AG10803 (cell line): ENCODE results near the gene HS1BP3.

Experiments
- DNase-seq: peaks from one replicate; pipeline ENCODE4 v3.0.0; 2010; ENCODE audit warnings: low read depth
- H3K4me3 ChIP-seq: 2 replicates; pipeline ENCODE4 v1.5.1; 2011; ENCODE audit warnings: mild to moderate bottlenecking, low read length, control low read depth
- CTCF ChIP-seq: conservative IDR thresholded peaks from 2 replicates; pipeline ENCODE4 v1.5.1; 2011; ENCODE audit warnings: mild to moderate bottlenecking, low read length, control low read depth, inconsistent platforms

Gene HS1BP3

GRCh38 chr2:20691076-20691734, 40.3 kb upstream of the HS1BP3 start:
- no peak for DNase-seq
- no peak for TF ChIP-seq CTCF
- H3K4me3 ChIP-seq, result no peak overlapping the region

- no peak for TF ChIP-seq CTCF
- no peak overlapping the region for H3K4me3 ChIP-seq
- DNase-seq, result no peak
Measured at GRCh38 chr2:20689428-20690264, 38.7 kb upstream of the HS1BP3 start.

GRCh38 chr2:20687260-20687832, 36.4 kb upstream of the HS1BP3 start:
- DNase-seq, result no peak
- no peak overlapping the region for H3K4me3 ChIP-seq

GRCh38 chr2:20684581-20685063, 33.7 kb upstream of the HS1BP3 start:
- TF ChIP-seq CTCF, result no peak
- no peak overlapping the region for H3K4me3 ChIP-seq
- DNase-seq, result no peak

More at GRCh38 chr2:20687260-20687832, 36.4 kb upstream of the HS1BP3 start:
- no peak for TF ChIP-seq CTCF

- peak; percentile 54 for TF ChIP-seq CTCF
- no peak for DNase-seq
- no peak overlapping the region for H3K4me3 ChIP-seq
Measured at GRCh38 chr2:20682167-20682920, 31.4 kb upstream of the HS1BP3 start.

- no peak for TF ChIP-seq CTCF
Measured at GRCh38 chr2:20680744-20681375, 30.0 kb upstream of the HS1BP3 start.

More at GRCh38 chr2:20680744-20681375, 30.0 kb upstream of the HS1BP3 start:
- DNase-seq, result no peak
- H3K4me3 ChIP-seq, result no peak overlapping the region
